HG03095 (cell line): ENCODE results near the gene CRIM1.

Source experiments
- ATAC-seq: cut with Tn5 transposase; IDR thresholded peaks from one replicate; pipeline ENCODE4 v1.9.1; 2021; ENCODE audit warnings: moderate library complexity; ENCODE audit not compliant: unreplicated experiment

CRIM1 gene

DNA sequence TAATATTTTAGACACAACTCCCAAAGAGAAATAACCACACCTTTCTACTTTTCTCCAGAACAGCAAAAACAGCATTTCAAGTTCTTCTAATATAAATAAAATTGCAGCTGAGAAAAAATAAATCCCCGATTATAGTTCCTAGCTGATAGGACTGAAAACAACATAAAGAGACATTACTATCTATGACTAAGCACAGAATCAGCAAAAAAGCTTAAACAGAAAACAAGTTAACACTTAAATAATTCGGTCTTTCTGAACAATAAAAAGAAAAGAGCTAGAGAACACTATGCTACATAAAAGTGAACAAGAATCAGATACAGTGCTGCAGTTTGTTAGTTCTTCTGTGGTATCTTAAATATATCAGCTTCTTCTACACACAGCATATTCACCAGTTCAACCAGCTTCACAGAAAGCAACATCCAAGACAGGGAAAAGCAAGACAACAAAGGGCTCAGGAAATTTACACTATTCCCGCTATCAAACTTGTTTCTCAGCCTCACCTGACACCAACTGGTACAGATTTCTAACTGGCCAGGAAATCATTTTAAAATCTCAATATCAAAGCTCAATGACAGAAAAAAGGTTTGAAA, 213.8 kb downstream of the CRIM1 start:
- ATAC-seq: no peak

DNA sequence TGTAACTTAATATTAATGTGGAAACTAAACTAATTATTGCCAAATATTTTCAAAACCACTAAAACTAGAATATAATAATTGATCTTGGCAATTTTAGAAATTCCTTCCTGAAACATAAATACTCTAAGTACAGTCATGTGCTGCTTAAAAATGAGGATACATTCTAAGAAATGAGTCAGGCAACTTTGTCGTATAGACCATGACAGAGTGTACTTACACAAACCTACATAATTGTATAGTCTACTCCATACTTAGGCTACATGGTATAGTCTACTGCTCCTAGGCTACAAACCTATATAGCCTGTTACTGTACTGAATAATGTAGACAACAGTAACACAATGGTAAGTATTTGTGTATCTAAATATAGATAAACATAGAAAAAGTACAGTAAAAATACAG, 214.8 kb downstream of the CRIM1 start:
- ATAC-seq: no peak

DNA sequence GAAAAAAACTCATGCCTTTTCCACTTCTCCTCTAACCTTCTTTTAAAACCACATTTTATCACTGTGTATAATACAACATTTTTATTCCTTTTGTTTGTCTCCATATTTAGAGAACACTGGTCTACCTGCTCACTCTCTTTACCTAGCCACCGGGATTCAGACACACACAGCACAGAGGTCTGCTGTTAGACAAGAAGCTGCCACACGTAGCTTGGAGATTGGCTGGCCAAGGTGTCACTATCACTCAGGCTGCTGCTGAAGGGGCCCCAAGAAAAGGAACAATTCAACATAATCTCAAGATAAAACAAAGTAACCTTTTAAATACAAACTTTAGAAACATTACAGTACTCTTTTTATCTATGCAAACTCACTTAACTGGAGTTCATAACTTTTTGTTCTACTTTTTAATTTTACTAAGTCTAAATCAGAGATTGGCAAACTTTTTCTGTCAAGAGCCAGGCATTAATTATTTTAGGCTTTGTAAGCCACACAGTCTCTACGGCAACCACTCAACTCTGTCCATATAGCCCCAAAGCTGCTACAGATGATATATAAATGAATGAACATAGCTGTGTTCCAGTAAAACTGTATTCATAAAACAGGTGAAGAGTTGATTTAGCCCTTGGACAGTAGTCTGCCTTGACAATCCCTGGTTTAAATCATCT, 216.6 kb downstream of the CRIM1 start:
- ATAC-seq: no peak

DNA sequence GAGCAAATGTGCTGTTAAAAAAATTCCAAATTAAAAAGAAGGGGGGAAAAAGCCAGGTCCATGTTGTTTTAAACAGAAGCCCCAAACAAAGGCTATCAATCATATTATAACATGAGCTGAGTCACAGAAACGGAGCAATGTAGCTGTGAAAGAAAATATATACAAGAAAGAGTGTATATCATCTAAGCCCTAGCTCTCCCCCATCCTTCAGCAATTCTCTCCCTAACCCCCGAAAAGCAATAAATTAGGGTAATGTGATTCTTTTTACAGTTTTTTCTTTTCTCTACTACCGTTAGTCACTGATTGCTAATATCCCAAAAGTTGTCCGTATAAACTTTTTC, 217.1 kb downstream of the CRIM1 start:
- ATAC-seq: no peak

DNA sequence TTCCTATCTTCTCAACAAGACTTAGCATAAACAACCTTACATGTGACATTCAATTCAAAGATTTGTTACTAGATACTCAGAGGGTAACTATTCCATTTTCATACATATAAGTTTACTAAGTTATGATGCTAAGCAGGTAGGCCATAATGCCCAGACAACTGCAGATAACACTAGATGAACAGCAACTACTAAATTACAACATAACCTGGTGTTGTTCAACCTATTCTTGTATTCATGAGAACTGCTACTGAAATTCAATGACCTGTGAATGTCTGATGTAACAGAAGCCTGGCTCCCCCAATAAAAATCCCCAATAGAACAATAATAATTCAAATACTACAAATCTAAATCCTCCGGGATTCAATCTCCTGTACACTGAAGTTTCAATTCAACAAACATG, 217.6 kb downstream of the CRIM1 start:
- no peak for ATAC-seq

DNA sequence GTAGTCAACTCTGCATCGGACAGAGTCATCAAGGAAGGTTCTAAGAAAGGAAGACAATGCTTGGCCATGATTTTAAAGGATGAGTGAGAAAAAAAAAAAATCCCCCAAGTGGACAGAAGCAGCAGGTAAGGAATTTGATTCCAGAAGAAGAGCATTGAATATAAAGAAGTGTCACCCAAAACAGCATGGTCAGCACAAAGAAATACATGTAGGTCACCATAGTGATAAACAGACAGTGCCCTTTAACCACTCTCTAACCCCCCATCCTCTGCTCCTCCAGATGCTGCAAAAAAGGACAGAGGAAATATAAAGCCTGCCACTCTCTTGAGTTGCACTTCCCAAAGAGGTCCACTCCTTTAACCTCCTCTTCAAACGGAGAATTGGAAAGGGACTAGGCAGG, 219.0 kb downstream of the CRIM1 start:
- ATAC-seq: no peak

DNA sequence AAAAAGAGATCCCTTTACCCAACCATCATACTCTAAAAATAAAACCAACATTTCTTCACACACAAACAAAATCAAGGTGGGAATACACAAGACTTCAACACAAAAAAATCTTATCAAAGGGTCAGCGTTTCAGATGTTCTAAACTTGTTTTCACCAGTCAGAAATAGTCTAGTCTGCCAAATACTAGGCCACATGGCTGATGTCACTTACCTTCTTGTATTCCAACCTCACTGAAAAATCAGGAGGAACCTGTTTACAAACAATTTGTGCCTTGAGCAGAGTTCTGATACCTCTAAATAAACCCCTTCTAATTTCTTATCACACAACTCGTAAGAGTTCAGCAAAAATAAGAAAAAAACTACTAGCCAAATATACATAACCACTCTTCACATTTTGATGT, 222.3 kb downstream of the CRIM1 start:
- no peak for ATAC-seq

DNA sequence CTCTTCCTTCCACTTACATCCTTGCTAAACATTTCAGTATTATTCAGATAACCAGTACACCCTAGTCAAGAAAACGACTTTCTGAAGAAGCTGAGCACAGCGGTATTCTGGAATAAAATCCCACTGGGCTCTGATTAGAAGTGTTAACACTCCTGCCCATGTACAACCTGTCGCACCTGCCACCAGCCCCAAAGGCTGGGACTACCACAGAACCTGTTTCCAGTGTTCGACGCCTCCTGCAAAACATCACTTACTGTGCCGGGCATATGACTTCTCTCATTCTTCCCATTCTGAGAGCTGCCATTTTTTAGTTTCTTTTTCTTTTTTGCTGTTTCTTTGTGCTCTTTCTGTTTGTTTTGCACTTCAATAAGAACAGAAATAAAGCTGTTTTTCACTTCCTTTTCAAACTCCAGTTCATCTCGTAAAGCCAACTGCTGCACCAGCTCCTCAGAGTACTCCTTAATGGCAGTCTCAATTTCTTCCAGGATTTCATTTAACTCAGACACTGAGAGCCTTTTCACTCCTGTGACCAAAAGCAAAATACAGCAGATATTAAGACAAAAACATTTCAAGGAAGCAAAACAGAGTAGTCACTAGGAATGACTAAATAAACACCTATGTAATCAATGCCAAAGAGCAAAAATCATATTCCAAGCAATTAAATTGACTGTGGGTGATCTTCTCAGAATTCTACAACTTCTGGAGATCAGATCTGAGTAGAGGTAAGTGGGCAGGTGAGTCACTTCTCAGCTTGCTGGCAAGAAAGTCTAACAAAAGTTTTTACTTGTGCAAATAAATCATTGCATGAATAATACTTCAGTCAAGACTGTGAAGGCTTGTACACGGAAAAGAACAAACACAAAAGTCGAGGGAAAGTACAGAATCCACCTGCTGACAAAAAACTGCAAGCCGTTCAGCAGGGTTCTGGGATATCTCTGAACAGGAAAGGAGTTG, 223.0 kb downstream of the CRIM1 start:
- no peak for ATAC-seq

DNA sequence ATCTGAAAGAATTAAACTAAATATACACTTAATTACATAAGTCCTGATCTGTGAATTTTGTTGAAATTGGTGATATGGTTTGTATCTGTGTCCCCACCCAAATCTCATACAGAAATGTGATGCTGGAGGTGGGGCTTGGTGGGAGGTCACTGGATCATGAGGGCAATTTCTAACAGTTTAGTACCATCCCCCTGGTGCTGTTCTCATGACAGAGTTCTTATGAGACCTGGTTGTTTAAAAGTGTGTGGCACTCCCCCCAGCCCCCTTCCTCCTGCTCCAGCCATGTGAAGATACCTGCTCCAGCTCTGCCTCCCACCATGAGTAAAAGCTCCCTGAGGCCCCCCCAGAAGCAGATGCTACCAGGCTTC, 223.7 kb downstream of the CRIM1 start:
- no peak for ATAC-seq

DNA sequence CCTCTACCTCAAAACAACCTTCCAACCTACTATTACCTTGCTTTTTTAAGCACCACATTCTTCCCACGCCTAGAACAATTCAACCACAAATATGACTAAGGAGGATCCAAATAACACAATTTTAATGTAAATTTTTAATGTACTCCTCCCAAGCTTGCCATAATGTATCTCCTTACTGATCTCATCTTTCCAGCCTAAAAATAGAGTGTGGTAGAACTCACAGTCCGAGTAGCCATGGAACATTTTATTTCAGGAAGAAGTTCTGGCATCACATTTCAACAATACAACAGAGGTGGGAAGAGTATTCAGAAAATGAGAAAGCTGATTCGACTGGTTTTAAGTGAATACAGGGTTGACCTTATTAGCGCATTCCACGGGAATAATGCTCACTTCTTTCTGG, 227.0 kb downstream of the CRIM1 start:
- ATAC-seq: no peak

DNA sequence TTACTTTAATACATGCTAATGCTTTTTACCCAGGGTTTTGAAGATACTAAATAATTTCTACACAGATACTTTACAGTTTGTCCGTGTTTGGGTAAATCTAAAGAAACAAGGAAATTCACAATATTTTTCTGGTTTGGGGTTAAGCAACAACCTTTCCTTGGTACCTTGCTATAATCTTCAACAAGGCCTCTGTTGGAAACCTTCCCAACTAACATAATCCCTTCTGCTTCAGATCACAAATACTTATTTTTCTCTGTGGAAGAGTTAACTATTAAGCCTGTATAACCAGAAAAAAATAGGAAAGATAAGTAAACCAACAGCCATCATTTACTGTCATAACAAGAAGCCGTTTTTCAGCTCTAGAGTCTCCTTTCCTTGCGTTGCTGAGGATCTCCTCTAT, 227.4 kb downstream of the CRIM1 start:
- no peak for ATAC-seq

DNA sequence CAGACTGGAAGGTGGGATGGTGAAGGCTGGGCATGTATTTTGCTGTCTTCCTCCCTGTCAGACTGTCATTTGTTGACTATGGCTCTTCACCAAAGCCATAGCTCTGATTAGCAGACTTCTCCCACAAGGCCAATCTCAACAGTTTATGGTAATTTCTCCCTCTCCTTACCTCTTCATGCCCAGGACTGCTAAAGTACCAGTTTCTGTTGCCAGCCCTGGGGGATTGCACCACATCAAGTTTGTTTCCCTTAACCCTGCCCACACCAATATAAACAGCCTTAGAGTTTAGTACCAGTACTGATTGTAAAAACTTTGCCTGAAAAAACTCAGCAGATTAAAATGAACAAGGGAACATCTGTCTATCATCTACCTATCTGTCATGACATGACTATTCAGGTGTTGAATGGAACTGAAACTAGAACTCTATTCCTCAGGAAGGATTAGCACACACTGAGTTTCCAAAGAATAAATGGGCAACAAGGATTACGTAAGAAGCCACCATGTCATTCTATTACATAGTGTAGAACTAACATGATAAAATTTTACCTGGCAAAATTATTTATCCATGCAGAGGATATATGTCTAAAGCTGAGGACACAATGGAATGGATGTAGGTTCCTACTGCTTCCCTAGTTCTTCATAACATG, 228.7 kb downstream of the CRIM1 start:
- ATAC-seq: no peak

DNA sequence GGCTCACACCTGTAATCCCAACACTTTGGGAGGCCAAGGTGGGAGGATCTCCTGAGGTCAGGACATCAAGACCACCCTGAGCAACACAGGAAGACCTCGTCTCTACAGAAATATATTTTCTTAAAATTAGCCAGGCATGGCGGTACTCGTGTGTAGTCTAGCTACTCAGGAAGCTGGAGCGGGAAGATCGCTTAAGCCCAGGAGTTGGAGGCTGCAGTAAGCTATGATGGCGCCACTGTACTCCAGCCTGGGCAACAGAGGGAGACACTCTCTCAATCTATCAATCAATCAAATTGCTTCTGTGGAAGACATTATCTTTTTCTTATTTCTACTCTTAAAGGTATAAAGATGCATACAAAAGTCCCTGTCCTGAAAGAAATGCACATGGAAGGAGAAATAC, 231.1 kb downstream of the CRIM1 start:
- ATAC-seq: no peak

DNA sequence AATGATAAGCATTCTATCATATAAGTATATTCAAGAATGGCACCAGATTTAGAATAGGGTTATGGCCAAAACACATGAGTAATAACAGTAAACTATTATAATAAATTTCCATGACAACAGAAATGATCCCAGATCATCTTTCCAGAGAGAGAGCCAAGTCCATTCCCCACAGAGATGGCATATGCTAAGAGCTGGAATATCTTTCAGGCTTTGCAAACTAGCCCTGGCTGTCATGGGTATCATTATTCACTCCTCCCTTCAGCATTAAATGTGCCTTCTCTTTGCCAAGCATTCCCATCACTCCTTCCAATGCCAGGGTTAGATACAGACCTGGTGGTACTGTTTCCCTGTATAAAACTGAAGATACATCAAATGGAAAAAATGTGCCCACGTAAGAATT, 231.5 kb downstream of the CRIM1 start:
- no peak for ATAC-seq

DNA sequence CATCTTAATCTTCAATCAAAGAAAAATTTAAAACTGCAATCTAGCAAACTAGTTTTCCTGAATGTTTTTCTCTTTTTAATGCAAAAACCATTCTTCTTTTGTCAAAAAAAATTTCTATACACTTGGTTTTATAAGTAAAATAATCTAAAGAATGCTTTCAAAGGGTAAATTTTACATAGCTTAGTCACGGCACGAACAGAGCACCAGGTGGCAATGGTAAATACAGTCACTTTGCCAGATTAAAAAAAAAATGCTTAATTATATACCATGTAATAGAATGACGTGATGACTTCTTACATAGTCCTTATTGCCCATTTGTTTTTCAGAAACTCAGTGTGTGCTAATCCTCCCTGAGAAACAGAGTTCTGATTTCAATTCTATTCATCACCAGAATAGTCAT, 232.0 kb downstream of the CRIM1 start:
- no peak for ATAC-seq

DNA sequence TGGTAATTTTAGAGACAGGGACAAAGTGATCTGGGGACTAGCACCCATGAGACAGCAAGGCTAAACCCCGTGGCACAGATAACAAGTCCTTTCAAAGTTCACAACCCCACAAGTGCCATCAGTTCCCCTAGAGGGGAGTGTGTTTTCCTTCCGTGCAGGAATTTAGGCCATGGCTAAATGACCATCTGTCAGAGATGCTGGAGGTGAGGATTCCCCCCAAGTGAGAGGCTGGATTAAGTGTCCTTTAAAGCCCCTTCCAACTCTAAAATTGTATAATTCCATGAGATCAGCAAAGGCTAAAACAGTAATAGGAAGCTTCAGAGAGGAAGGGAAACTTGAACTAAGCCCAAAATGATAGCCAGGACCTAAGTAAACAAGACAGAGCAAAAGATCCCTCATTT, 233.7 kb downstream of the CRIM1 start:
- ATAC-seq: no peak

DNA sequence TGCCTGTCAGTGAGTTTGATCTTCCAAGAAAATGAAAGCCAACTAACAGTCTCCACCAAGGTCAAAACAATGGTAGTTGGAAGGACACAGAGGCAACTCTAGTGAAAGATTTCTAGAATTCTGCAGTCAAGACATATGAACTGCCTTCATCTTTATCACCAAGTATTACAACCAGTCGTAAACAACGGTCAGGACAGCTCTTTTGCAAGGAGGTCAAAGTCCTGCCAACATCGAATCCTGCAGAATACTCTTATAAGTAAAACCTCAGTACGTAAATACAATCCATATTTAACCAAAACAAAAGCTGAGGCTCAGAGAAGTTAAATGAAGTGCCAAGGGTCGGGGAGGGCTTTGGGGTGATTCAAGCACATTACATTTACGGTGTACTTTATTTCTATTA, 239.3 kb downstream of the CRIM1 start:
- ATAC-seq: no peak

DNA sequence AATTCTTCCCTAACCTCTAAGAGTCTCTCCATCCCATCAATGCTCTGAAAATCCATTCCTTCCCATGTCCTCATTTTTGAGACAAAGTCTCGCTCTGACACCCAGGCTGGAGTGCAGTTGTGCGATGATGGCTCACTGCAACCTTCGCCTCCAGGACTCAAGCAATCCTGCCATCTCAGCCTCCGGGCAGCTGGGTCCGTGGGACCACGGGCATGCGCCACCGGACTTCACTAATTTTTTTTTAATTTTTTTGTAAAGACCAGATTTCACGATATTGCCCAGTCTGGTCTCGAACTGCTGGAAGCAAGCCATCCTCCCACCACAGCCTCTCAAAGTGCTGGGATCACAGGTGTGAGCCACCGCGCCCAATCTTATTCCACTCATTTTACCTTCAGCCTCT, 240.8 kb downstream of the CRIM1 start:
- no peak for ATAC-seq

DNA sequence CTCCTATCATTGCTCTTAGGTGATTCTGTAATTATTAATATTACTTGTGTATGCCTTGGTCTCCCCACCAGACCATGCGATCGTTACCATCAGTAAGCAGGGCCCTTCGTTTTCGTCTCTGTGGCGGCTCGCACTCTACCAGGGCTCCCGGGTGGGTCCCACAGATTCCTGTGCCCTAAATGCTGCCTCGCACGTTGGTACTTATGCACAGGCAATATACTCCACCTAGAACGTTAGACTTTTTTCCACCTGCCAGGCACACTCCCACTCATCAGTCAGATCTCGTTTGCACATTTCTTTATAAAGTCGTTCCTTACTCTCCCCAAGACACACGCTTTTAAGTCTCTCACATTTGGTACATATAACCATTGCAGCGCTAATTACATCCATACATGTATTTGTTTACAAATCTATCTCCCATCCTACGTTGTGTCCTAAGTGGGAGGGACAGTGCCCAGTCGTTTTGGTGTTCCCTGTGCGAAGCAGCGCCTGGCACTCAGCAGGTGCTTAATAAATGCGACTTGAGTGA, 241.5 kb downstream of the CRIM1 start:
- ATAC-seq: no peak

DNA sequence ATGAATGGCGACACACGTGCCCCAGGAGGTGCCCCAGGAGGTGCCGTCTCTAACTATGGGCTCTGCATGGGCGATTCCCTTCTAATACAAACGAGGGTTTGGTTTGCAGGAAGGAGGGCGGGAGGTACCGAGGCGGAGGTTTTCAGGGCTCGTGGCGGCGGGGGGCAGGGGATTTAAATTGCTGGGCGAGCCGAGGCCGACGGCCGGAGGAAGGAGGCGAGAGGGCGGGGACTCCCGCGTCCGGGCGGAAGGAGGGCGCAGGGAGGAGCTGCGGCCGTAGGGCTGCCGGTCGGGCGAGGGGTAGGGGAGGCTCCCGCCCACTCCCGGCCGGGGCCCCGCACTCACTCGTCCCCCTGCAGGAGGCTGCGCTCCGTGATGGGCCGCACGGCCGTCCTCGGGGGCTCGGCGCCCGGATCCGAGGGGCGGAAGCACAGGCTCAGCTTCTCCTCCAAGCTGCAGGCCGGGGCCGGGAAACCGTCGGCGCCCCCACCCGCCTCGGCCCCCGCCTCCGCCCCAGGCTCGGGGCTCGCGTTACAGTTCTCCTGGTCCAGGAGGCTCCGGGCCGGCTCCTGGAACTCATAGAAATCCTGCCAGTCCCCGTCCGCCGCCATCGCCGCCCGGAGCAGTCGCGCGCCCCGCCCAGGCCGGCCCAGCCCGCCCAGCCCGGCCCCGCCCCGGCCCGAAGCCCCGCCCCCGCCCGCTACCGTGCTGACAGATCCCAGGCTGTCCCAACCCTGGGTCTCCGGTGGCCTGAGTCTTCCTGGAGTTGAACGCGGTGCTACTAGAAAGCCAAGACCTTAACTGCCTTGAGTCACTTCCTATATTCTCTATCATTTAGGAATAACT, 242.2 kb downstream of the CRIM1 start, which contains the start of gene FEZ2:
Gene FEZ2, minus strand, starts transcription at position 637 of the 846 bp plus-strand sequence. Its CDS starts 26 bp downstream, at position 611.
- peak; percentile 99 for ATAC-seq
